ENCODE measurements around the gene GPR84.

GPR84 gene

GRCh38 chr12:54392485-54393206, 28.4 kb upstream of the GPR84 start (continued):
- TF ChIP-seq, protein P1, sequence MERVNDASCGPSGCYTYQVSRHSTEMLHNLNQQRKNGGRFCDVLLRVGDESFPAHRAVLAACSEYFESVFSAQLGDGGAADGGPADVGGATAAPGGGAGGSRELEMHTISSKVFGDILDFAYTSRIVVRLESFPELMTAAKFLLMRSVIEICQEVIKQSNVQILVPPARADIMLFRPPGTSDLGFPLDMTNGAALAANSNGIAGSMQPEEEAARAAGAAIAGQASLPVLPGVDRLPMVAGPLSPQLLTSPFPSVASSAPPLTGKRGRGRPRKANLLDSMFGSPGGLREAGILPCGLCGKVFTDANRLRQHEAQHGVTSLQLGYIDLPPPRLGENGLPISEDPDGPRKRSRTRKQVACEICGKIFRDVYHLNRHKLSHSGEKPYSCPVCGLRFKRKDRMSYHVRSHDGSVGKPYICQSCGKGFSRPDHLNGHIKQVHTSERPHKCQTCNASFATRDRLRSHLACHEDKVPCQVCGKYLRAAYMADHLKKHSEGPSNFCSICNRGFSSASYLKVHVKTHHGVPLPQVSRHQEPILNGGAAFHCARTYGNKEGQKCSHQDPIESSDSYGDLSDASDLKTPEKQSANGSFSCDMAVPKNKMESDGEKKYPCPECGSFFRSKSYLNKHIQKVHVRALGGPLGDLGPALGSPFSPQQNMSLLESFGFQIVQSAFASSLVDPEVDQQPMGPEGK (CRISPR knock-in tag; IDR thresholded peaks at IDR 0.05; ENCODE audit: borderline replicate concordance), result no peak

- peak; percentile 40 for ATAC-seq
- TF ChIP-seq, protein P1 (CRISPR knock-in tag; IDR thresholded peaks at IDR 0.05; ENCODE audit: borderline replicate concordance), result no peak
Observed at GRCh38 chr12:54390668-54391551, 26.6 kb upstream of the GPR84 start.

GRCh38 chr12:54390176-54390667, 25.9 kb upstream of the GPR84 start:
- ATAC-seq, result no peak
- no peak for TF ChIP-seq PPARA (CRISPR knock-in tag; IDR thresholded peaks at IDR 0.05; ENCODE audit: borderline replicate concordance)
- TF ChIP-seq CSDC2 (CRISPR knock-in tag; IDR thresholded peaks at IDR 0.05), result no peak
- no peak for TF ChIP-seq TOX (CRISPR knock-in tag; IDR thresholded peaks at IDR 0.05; ENCODE audit: borderline replicate concordance)
- TF ChIP-seq, protein P2, sequence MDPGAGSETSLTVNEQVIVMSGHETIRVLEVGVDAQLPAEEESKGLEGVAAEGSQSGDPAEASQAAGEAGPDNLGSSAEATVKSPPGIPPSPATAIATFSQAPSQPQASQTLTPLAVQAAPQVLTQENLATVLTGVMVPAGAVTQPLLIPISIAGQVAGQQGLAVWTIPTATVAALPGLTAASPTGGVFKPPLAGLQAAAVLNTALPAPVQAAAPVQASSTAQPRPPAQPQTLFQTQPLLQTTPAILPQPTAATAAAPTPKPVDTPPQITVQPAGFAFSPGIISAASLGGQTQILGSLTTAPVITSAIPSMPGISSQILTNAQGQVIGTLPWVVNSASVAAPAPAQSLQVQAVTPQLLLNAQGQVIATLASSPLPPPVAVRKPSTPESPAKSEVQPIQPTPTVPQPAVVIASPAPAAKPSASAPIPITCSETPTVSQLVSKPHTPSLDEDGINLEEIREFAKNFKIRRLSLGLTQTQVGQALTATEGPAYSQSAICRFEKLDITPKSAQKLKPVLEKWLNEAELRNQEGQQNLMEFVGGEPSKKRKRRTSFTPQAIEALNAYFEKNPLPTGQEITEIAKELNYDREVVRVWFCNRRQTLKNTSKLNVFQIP (CRISPR knock-in tag; IDR thresholded peaks at IDR 0.05; ENCODE audit: borderline replicate concordance, low read depth), result no peak
- no peak for TF ChIP-seq TSHZ2 (CRISPR knock-in tag; IDR thresholded peaks at IDR 0.05)
- no peak for TF ChIP-seq ESRRG (CRISPR knock-in tag; IDR thresholded peaks at IDR 0.05)
- no peak for TF ChIP-seq ZFP30 (CRISPR knock-in tag; IDR thresholded peaks at IDR 0.05)
- no peak for TF ChIP-seq RARB (CRISPR knock-in tag; IDR thresholded peaks at IDR 0.05)
- TF ChIP-seq, protein P3, sequence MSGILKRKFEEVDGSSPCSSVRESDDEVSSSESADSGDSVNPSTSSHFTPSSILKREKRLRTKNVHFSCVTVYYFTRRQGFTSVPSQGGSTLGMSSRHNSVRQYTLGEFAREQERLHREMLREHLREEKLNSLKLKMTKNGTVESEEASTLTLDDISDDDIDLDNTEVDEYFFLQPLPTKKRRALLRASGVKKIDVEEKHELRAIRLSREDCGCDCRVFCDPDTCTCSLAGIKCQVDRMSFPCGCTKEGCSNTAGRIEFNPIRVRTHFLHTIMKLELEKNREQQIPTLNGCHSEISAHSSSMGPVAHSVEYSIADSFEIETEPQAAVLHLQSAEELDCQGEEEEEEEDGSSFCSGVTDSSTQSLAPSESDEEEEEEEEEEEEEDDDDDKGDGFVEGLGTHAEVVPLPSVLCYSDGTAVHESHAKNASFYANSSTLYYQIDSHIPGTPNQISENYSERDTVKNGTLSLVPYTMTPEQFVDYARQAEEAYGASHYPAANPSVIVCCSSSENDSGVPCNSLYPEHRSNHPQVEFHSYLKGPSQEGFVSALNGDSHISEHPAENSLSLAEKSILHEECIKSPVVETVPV (CRISPR knock-in tag; IDR thresholded peaks at IDR 0.05), result no peak
- TF ChIP-seq ARNTL (CRISPR knock-in tag; IDR thresholded peaks at IDR 0.05; ENCODE audit: borderline replicate concordance, low read depth), result no peak

DNA sequence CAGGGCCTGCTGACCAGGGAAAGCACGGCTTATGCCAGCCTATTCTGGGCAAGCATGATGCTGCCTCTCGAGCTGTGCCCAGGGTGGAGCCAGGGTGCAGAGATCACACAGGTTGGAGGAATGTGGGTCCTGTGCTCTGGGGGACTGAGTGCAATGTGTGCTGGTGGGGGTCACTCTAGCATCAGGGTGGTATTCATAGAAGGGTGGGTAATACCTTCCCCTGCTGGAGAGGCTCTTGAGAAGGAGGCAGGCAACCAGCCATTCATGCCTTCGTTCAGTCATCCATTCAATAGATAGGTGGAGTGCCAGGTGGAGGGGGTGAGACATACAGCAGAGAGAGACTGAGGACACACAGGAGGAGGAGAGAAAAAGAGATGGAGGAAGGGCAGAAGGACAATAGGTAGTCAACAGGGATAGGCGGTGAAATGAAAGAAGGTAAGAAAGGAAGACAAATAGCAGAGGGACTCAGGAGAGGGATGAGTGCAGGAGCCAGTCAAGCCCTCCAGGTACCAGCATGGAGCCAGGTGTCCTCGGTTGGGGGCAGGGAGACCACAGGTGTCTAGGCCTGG, 25.4 kb upstream of the GPR84 start:
- ATAC-seq, result no peak
- no peak for TF ChIP-seq OSR1 (CRISPR knock-in tag; IDR thresholded peaks at IDR 0.05)
- TF ChIP-seq, protein P2 (CRISPR knock-in tag; IDR thresholded peaks at IDR 0.05; ENCODE audit: borderline replicate concordance, low read depth), result no peak
- no peak for TF ChIP-seq ZFP3 (CRISPR knock-in tag; IDR thresholded peaks at IDR 0.05)
- TF ChIP-seq CSDC2 (CRISPR knock-in tag; IDR thresholded peaks at IDR 0.05), result no peak
- no peak for TF ChIP-seq TOX (CRISPR knock-in tag; IDR thresholded peaks at IDR 0.05; ENCODE audit: borderline replicate concordance)
- no peak for TF ChIP-seq ISL1 (CRISPR knock-in tag; IDR thresholded peaks at IDR 0.05)
- TF ChIP-seq ZC3H10 (CRISPR knock-in tag; IDR thresholded peaks at IDR 0.05), result no peak
- no peak for TF ChIP-seq ESRRG (CRISPR knock-in tag; IDR thresholded peaks at IDR 0.05)
- TF ChIP-seq, protein P3 (CRISPR knock-in tag; IDR thresholded peaks at IDR 0.05), result no peak
- TF ChIP-seq ZNF565 (CRISPR knock-in tag; conservative IDR thresholded peaks at IDR 0.05; ENCODE audit: low read depth), result no peak
- TF ChIP-seq ZFP30 (CRISPR knock-in tag; IDR thresholded peaks at IDR 0.05), result no peak
